ENCODE results near the gene ATP1B1. TPM values are rescaled to one million over a fixed set of nuclear protein-coding genes. Genes with fewer than 3 reads are reported as not detected.

Gene ATP1B1
- polyA plus RNA-seq, 1 donor (not counting 4 experiments of a cell fraction or from before 2014, with no cell fraction given), result 30.0 TPM

DNA sequence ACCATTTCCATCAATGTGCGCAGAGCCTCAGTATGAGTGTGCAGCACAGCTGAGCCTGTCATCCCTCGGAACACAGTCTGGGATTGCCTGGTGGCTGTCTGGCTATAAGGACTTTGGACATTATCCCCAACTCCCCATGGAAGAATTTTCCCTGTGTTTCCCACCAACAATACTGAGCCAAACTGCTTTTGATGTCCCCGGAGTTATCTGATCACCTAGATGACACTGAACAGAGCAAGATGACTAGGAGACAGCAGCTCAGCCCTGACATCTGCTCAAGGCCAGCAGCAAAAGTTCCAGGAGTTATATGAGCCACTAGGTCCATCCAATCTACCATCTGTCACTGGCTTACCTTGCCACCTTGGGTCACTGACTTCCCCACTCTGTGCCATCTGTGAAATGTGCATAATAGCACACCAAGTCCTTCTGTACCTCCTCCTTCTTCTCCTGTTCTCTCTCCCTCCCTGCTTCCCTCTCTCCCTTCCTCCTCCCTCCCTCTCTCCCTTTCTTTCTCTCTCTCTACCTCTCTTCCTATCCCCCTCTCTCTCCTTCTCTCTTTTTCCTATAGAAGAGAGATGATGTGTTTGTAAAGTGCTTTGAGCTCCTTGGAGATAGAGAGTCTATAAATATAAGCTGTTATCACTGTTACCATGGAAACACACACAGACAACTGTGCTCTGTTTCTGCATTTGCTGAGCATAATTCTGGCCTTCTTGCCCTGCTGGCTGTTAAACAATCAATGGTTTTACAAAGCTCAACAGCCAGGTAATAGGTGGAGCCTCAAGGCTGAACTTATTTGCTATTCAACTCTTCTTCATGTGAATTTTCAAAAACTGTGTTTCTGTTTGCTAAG lies 19.7 kb upstream of the ATP1B1 start:
- Histone ChIP-seq H3K9me3 (ENCODE audit: control insufficient read depth, low read depth, low read length) (no peaks in the 10 kb centered on the region), H2AFZ (ENCODE audit: control insufficient read depth, low read length) (no peak overlapping the region), H4K20me1 (ENCODE audit: control insufficient read depth, extremely low read depth, insufficient read depth, low read length) (no peaks in the 10 kb centered on the region), H3K4me1 (ENCODE audit: control insufficient read depth, extremely low read depth, insufficient read depth, low read length) (no peaks in the 10 kb centered on the region), H3K36me3 (ENCODE audit: control insufficient read depth in 2 of 2, extremely low read depth in 1 of 2, insufficient read depth in 2 of 2, low read length in 2 of 2) (no peaks in the 10 kb centered on the region), H3K4me3 (ENCODE audit: control insufficient read depth in 2 of 3, extremely low read depth in 1 of 3, insufficient read depth in 2 of 3, low read depth in 1 of 3, low read length in 3 of 3) (no peak overlapping the region), H3K27ac (ENCODE audit: control insufficient read depth, insufficient read depth, low read length) (no peak overlapping the region), H3K9me1 (ENCODE audit: control insufficient read depth, extremely low read depth, insufficient read depth, low read length) (no peaks in the 10 kb centered on the region), H3K9ac (ENCODE audit: control insufficient read depth, extremely low read depth, insufficient read depth, low read length) (no peak overlapping the region), H3K27me3 (ENCODE audit: control insufficient read depth, extremely low read depth, insufficient read depth, low read length) (no peaks in the 10 kb centered on the region), H3K79me2 (ENCODE audit: control insufficient read depth, insufficient read depth, low read length) (no peaks in the 10 kb centered on the region), H3K4me2 (ENCODE audit: control insufficient read depth, extremely low read depth, insufficient read depth, low read depth, low read length) (no peak overlapping the region)
- TF ChIP-seq, protein P1, sequence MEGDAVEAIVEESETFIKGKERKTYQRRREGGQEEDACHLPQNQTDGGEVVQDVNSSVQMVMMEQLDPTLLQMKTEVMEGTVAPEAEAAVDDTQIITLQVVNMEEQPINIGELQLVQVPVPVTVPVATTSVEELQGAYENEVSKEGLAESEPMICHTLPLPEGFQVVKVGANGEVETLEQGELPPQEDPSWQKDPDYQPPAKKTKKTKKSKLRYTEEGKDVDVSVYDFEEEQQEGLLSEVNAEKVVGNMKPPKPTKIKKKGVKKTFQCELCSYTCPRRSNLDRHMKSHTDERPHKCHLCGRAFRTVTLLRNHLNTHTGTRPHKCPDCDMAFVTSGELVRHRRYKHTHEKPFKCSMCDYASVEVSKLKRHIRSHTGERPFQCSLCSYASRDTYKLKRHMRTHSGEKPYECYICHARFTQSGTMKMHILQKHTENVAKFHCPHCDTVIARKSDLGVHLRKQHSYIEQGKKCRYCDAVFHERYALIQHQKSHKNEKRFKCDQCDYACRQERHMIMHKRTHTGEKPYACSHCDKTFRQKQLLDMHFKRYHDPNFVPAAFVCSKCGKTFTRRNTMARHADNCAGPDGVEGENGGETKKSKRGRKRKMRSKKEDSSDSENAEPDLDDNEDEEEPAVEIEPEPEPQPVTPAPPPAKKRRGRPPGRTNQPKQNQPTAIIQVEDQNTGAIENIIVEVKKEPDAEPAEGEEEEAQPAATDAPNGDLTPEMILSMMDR (optimal IDR thresholded peaks at IDR 0.05 in 1 of 3, IDR thresholded peaks at IDR 0.05 in 1 of 3, conservative IDR thresholded peaks at IDR 0.05 in 1 of 3; ENCODE audit: extremely low read depth in 1 of 3, insufficient read depth in 2 of 3, low read length in 3 of 3), result no peak
- TF ChIP-seq EZH2 (IDR thresholded peaks at IDR 0.05; ENCODE audit: low read length), result no peak
- no peak for FAIRE-seq
- no peak for DNase-seq (ENCODE audit: low read depth, low spot score)
- dilution Hi-C loops (cut with MboI; ENCODE audit: extremely low pct_ligation_motif_present, low sequenced_read_pairs), result no loop called here

DNA sequence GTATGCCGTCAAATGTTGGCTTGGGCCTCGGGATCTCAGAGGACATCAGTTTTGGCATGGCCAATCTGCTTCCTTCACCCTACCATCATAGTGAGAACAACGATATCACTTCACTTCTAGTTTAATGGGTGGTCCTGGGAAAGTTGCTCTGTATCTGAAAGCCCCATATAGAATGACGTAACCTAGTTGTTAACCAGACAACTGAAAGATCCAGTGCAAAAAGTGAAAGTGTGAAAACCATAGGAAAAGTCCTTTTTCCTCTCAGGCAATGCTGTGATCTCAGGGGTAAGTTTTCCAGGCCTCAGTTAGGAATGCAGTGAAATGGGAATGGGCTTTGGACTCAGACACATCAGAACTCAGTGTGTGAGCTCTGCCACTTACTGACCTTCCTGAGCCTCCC lies 18.6 kb upstream of the ATP1B1 start:
- no peak for FAIRE-seq
- no peak for DNase-seq (ENCODE audit: low read depth, low spot score)
- H3K79me2 ChIP-seq (ENCODE audit: control insufficient read depth, insufficient read depth, low read length), result no peaks in the 10 kb centered on the region

More for the DNA sequence above, 18.6 kb upstream of the ATP1B1 start:
- H3K27me3 ChIP-seq (ENCODE audit: control insufficient read depth, extremely low read depth, insufficient read depth, low read length), result no peaks in the 10 kb centered on the region
- TF ChIP-seq EZH2 (IDR thresholded peaks at IDR 0.05; ENCODE audit: low read length), result no peak
- TF ChIP-seq, protein P1 (optimal IDR thresholded peaks at IDR 0.05 in 1 of 3, IDR thresholded peaks at IDR 0.05 in 1 of 3, conservative IDR thresholded peaks at IDR 0.05 in 1 of 3; ENCODE audit: extremely low read depth in 1 of 3, insufficient read depth in 2 of 3, low read length in 3 of 3), result no peak
- H3K4me1 ChIP-seq (ENCODE audit: control insufficient read depth, extremely low read depth, insufficient read depth, low read length), result no peaks in the 10 kb centered on the region
- no peaks in the 10 kb centered on the region for H3K9me1 ChIP-seq (ENCODE audit: control insufficient read depth, extremely low read depth, insufficient read depth, low read length)
- H3K4me3 ChIP-seq (ENCODE audit: control insufficient read depth in 2 of 3, extremely low read depth in 1 of 3, insufficient read depth in 2 of 3, low read depth in 1 of 3, low read length in 3 of 3), result no peak overlapping the region
- H3K36me3 ChIP-seq (ENCODE audit: control insufficient read depth in 2 of 2, extremely low read depth in 1 of 2, insufficient read depth in 2 of 2, low read length in 2 of 2), result no peaks in the 10 kb centered on the region
- no peaks in the 10 kb centered on the region for H3K9me3 ChIP-seq (ENCODE audit: control insufficient read depth, low read depth, low read length)
- H3K4me2 ChIP-seq (ENCODE audit: control insufficient read depth, extremely low read depth, insufficient read depth, low read depth, low read length), result no peak overlapping the region
- dilution Hi-C loops (cut with MboI; ENCODE audit: extremely low pct_ligation_motif_present, low sequenced_read_pairs), result no loop called here
- no peaks in the 10 kb centered on the region for H4K20me1 ChIP-seq (ENCODE audit: control insufficient read depth, extremely low read depth, insufficient read depth, low read length)
- no peak overlapping the region for H2AFZ ChIP-seq (ENCODE audit: control insufficient read depth, low read length)
- no peak overlapping the region for H3K27ac ChIP-seq (ENCODE audit: control insufficient read depth, insufficient read depth, low read length)
- H3K9ac ChIP-seq (ENCODE audit: control insufficient read depth, extremely low read depth, insufficient read depth, low read length), result no peak overlapping the region
